NCI-H2196 (cell line): ENCODE results near the gene FNDC3A.
"Not testable (repeated sequence)": the region's sequence is repeated elsewhere in the genome, so short reads cannot be mapped to it uniquely, and the experiment has no call there.

Source experiments
- DNase-seq: peaks from one replicate; lab custom pipeline; 2025; ENCODE audit not compliant: unreplicated experiment; lab: John Stamatoyannopoulos, UW

FNDC3A gene

DNA sequence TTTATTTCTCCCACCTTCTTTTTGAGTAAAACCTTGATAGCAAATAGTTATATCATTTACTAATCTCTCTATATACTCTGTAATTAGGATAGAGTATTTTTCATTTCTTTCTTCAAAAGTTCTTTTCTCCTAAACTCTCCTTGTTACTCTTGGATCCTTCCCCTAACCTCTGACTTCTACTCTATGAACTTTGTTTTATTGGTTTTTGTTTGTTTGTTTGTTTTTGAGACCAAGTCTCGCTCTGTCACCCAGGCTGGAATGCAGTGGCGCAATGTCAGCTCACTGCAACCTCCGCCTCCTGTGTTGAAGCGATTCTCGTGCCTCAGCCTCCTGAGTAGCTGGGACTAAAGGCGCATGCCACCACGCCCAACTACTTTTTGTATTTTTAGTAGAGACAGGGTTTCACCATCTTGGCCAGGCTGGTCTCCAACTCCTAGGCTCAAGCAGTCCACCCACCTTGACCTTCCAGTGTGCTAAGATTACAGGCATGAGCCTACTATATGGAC, 161.5 kb downstream of the FNDC3A start:
- not testable (repeated sequence) for DNase-seq

DNA sequence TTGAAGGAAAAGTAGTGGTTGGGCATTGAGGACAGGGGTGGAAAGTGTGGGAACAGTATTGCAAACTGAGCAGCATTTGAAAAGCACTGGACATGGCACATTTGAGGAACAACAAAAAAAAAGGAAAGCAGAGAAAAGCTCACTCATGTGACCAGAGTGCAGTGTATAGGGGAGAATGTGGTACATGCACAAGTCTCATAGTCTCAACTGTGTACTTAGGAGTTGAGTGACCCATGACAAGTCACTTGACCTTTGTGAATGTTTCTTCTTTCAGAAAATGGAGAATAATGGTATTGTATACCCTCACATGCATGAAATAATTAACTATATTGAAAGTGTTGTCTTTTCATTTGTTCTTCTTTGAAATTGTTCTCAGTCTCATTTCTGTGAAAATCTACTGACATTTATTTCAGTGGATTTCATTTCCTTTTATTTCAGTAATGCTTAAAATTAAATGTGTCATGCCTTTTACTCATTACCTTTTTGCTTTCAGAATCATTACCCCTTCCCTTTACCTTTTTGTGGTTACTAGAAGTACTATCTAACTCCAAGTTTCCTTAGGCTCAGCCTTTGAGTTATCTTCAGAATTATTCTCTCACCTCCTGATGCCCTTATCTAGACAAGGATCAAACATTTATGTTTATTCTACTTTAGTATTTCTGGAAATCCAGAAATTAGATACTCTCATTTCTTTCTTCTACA, 165.3 kb downstream of the FNDC3A start:
- DNase-seq, result no peak

DNA sequence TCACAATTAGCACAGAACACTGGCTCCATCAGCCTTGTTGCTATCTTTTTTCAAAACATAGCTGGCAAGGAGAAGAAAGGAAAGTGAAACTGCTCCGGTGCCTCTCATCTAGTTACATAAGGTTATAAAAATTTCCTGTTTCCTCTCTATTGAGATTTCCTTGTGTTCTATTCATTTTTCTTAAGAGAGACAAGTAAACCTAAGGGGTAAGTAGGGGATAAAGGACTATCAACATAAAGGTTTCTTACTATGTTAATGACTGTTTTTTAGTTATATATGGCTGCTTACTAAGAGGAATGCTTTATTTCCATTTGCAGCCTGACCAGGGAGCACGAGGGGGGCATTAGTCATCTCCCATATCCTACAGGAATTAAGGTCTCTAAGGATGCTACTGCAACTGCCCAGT, 171.2 kb downstream of the FNDC3A start:
- DNase-seq, result peak; percentile 1

DNA sequence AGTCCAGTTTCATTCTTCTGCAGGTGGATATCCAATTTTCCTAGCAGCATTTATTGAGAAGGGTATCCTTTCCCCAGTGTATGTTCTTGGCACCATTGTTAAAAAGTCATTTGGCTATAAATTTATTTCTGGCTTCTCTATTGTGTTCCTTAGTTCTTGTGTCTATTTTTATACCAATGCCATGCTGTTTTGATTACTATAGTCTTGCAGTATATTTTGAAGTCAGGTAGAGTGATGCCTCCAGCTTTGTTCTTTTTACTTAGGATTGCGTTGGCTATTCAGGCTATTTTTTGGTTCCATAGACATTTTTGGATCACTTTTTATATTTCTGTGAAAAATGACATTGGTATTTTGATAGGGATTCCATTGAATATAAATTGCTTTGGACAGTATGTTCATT, 172.7 kb downstream of the FNDC3A start:
- DNase-seq, result no peak

DNA sequence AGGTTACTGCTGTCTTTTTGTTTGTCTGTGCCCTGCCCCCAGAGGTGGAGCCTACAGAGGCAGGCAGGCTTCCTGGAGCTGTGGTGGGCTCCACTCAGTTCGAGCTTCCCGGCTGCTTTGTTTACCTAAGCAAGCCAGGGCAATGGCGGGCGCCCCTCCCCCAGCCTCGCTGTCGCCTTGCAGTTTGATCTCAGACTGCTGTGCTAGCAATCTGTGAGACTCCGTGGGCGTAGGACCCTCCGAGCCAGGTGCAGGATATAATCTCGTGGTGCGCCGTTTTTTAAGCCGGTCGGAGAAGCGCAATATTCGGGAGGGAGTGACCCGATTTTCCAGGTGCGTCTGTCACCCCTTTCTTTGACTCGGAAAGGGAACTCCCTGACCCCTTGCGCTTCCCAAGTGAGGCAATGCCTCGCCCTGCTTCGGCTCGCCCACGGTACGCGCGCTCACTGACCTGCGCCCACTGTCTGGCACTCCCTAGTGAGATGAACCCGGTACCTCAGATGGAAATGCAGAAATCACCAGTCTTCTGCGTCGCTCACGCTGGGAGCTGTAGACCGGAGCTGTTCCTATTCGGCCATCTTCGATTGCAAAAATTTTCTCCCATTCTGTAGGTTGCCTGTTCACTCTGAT, 182.4 kb downstream of the FNDC3A start:
- DNase-seq, result not testable (repeated sequence)

DNA sequence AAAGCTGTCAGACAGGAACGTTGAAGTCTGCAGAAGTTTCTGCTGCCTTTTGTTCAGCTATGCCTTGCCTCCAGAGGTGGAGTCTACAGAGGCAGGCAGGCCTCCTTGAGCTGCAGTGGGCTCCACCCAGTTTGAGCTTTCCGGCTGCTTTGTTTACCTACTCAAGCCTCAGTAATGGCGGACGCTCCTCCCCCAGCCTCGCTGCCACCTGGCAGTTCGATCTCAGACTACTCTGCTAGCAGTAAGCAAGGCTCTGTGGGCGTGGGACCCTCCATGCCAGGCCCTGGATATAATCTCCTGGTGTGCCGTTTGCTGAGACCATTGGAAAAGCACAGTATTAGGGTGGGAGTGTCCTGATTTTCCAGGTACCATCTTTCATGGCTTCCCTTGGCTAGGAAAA, 187.4 kb downstream of the FNDC3A start:
- not testable (repeated sequence) for DNase-seq

DNA sequence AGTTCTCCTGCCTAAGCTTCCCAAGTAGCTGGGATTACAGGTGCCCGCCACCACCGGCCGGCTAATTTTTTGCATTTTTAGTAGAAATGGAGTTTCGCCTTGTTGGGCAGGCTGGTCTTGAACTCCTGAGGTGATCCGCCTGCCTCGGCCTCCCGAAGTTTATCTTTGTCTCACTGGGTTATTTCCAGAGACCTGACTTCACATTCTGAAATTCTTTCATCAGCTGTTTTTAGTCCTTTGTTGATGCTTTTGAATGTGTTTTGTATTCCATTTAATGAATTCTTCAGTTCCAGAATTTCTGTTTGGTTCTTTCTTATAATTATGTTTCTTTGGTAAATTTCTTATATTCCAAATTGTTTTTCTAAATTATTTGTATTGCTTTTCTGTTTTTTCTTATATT, 189.0 kb downstream of the FNDC3A start:
- no peak for DNase-seq

DNA sequence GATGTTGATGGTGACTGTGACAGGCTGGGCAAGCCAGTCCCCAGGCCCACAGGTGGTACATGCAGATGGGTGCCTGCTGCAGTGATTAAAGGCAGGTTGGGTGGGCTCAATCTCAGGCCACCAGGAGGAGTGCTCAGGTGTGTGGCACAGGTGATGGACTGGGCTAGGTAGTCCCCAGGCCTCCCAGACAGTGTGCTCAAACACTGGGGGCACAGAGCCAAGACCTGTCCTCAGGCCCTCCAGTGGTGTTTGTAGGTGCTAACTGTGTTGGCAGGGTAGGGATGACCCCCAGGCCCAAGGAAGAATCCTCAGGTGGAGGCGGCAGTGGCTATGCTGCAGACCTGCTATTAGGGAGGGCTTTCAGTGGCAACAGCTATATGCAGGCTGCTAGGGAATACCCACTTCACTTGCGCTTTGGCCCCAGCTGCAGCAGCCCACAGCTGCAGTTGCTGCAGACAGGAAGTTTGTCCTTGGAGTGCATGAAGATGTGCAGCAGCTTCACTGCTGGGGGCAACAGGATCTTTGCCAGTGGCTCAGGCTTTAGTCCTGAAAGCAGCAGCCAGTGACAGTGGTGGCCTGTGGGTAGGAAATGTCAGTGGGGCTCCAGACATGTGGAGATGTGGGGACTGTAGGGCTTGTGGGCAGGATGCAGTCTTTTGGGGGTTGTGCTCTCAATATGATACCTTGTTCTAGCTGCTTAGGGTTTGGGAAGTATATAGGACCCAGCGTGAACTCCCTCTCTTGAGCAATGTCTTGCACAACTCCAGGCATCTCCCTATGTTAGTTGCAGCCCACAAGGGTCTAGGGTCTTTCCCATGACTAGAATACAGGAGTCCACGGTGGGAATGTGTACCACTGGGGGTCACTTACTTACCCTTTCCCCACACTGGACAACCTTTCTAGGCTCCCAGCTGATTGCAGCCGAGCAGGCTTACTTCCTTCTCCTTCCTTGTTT, 190.4 kb downstream of the FNDC3A start:
- no peak for DNase-seq

DNA sequence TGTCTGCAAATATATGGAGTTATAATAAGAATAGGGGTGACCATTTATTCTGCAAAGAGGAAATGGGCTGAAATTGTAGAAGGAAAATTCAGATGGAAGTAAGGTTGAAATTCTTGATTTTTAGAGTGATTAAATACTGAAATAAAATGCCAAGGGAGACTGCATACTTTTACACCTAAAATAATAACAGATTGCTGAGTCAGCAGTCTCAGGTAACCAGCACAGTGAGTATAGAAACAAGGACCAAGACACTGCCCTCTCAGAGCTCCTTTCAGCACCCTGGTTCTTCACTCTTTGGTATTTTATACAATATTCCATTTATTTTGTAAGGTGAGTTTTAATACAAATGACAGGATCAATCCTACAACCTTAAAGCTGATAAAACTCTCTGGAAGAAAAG, 195.6 kb downstream of the FNDC3A start:
- DNase-seq, result no peak

DNA sequence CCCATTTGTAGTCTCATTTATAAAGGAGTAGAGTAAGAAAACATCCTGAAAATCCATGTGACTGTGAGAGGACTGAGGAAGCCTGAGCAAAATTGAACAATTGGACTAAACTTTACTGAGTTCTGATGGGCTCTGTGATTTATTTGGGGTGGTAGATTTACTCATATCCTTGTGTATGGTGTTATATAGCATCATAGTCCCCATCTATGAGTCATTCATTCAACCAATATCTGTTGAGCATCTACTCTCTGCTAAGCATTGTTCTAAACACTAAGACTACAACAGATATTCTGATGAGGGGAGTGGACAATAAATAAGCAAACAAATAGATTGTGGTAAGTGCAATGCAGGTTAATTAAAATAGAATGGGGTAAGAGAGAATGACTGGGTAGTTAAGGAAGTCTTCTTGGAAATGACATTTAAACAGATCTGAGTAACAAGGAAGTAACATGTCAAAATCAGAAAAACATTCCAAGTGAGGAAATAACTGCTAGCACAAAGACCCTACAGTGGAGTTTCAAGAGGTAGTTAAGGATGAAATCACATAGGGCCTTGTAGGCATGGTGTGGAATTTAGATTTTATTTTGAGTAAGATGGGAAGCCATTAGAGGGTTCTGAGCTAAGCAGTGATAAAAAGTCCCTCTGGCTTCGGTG, 208.1 kb downstream of the FNDC3A start:
- no peak for DNase-seq

DNA sequence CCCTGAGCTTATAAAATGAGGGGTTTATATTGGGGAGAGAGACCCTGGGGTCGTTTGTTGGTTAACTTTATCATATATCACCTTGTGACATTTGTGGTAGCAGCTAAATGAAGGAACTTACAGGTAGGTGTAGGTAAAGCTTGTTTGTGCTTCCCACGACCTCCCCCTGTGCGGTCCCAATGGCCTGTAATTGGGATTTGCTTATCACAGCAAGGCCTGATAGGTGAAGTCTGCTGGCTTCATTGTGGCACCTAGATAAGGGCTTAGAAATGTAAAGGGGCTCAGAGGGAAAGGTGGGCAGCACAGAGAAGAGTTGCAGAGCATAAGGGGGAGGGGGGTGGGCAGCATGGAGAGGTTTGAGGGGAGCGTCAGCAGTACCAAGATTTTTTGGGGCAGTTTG, 208.9 kb downstream of the FNDC3A start:
- DNase-seq, result no peak

DNA sequence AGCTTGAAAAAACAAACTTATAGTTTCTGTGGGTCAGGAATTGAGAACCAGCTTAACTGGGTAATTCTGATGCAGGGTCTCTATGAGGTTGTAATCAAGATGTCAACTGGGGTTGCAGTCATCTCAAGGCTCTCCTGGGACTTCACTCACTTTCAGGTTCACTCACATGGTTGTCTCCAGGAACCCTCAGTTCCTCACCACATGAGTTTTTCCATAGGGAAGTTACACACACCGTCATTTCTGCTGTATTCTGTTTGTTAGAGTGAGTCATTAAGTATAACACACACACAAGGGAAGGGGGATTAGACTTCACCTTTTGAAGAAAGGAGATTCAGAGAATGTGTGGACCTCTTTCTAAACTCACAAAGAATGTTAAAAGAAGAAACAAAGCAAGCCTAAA, 209.6 kb downstream of the FNDC3A start:
- DNase-seq, result no peak

DNA sequence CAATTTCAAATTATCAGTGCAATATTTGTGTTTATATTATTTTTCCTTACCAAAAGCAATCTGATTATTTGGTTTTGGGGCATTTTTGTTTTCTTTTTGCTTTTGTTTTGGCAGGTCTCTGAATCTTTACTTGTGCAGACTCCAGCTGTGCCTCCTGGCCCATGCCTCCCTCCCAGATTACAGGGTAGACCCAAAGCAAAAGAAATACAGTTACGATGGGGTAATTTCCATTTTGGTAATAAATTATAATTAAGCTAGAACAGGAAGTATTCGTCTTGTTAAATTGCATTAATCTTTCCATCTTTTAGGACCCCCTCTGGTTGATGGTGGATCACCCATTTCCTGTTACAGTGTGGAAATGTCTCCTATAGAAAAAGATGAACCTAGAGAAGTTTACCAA, 215.2 kb downstream of the FNDC3A start:
- DNase-seq, result no peak

DNA sequence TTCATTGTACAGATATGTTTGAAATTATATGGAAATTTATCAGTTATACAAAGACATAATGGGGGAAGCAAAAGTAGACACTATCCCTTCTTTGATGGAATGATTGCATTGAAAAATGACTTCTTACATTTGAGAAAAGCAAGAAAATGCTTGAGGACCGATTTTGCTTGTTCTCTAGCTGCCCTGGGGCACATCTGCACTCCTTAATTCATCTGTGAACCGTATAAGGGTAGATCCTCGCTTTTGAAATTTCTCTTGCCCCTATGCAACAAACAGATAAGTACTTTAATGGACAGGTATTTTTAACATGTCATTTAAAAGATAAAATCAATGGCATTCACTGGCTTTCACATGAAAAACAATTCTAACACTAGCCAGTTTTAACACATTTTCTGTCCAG, 230.9 kb downstream of the FNDC3A start:
- no peak for DNase-seq

DNA sequence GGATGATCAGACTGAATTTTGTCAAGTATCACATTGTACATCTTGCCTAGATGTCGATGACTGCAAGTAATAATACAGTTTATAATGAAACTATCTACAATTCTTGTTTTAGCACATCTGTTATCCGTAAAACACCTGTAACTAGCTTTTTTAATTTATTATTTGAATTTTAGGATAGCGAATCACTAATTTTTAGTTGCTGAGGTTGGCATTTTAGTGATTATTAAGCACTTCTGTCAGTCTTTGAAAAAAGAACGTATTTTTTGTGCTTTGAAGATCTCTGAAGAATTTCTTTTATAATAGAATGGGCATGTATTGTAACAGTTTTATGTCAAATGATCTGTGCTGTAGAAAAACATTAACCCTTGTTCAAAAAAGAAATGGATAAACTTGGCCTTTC, 232.9 kb downstream of the FNDC3A start:
- DNase-seq, result no peak

DNA sequence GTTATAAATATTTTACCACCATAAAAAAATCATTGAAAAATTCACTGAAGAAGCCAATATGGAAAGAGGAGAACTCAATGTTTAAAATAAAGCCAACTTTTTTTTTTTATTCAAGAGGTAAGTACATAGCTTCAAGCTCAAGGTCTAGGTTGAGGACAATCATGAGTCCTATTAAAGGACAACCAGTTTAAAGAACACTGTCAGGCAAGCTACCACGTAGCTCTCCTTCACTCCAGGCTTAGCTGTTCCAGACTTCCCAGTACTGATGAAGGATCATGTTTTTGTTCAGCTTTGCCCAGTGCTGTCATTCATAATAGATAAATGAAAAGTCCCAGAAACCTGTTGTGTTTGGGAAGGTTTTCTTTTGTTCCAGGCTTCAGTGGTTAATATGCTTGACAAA, 234.4 kb downstream of the FNDC3A start:
- no peak for DNase-seq

DNA sequence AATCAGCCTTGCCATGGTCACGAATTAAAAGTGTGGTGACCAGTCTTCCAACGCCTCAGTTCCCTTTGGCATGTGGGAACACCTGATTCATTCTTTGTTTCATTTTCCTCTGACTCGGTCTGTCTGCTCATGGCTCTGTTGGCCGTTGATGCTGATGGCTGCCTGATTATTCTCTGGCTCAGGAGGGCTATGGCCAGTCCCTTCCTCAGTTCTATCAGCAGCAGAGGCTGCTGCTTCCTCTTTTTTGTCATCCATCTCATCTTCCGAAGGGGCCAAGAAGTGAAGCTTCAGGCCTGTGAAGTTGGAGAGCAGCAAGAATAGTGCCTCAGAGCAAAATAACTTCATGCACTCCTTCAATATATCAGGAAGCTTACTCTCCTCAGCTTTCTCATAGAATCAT, 235.0 kb downstream of the FNDC3A start:
- no peak for DNase-seq

DNA sequence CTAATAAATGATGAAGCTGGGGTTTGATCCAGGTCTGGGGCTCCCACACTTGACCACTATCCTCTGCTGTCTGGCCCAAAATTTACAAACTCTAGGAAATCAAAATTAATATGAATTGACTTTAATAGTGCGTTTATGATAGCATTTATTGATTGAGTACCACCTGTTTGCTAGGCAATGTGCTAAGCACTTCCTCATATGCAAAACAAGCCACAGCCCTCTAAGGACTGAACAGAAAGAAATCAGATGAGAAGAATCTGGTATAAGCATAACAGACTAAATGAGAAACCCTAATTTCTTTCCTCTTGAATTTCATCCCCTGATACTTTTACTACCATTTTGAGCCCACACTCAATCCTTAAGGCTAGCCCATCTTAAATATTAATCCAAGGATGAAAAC, 237.8 kb downstream of the FNDC3A start:
- DNase-seq, result no peak

DNA sequence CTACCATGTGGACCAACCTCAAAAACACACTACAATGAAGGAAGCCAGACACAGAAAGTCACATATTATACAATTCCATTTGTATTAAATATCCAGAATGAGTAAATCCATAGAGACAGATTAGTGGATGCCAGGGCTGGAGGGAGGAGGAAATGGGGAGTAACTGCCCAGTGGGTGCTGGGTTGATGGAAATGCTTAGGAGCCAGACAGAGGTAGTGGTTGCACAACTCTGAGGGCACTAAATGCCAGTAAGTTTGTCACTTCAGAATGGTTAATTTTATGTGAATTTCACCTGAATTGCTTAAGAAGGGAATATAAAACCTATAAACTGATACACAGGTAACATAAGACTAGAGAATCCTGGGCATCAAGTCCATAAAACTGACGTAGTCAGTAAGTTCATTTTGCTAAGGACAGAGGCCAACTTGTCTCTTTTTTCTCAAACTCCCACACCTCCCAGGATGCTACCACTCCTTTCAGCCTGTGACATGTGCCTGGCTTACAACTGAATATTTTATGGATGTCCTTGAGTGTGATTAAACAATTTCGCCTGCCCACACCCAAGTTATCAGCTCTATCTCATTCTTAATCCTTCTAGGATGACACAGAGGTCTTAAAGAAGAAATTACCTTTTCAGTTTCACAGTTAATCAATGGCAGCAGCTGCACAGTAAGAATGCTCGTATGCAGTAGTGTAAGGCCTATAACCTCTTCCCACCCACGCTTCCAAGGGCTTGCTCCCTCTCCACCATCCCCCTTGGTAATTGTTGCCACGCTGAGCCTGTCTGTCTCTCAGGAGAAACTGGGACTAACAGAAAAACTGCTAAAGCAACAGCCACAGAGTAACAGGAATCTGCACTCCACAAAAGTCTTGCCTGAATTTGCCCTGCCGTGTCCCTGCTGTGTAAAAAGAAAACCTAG, 238.5 kb downstream of the FNDC3A start:
- DNase-seq, result no peak

DNA sequence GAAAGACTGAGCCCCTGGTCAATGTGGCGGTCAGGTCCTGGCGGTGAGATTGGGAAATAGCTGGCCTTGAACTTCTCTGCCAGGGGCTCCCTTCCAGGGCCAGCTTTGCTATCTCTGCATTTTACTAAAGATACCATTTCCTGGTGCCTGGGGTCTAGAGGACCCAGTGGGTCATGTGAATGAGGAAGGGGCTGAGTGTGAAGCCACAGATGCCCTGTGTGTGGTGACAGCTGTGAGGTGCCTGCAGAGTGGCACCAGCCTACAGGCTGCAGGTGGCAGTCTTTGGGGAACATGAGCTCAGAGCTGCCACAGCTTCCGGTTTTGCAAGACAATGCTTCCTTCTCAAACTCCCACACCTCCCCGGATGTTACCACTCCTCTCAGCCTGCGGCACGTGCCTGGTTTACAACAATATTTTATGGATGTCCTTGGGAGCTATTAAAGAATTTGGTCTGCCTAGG, 239.2 kb downstream of the FNDC3A start:
- no peak for DNase-seq
